HG03521 (cell line): ENCODE data around the gene TEX264.

Experiments used
- ATAC-seq: cut with Tn5 transposase; IDR thresholded peaks from one replicate; pipeline ENCODE4 v1.9.1; 2021; ENCODE audit warnings: mild to moderate bottlenecking, moderate library complexity; ENCODE audit not compliant: unreplicated experiment

TEX264 gene

GRCh38 chr3:51691949-51692348, 20.9 kb downstream of the TEX264 start:
- ATAC-seq, result no peak

- ATAC-seq, result no peak
Measured at GRCh38 chr3:51692980-51693395, 21.9 kb downstream of the TEX264 start.

GRCh38 chr3:51696954-51697353, 25.9 kb downstream of the TEX264 start:
- ATAC-seq, result no peak

GRCh38 chr3:51698209-51698608, 27.2 kb downstream of the TEX264 start:
- ATAC-seq, result no peak

GRCh38 chr3:51700403-51700802, 29.4 kb downstream of the TEX264 start:
- no peak for ATAC-seq

GRCh38 chr3:51702156-51702555, 31.1 kb downstream of the TEX264 start:
- ATAC-seq, result no peak

GRCh38 chr3:51703068-51703760, 32.2 kb downstream of the TEX264 start:
- ATAC-seq, result no peak

GRCh38 chr3:51703761-51704510, 32.9 kb downstream of the TEX264 start:
- no peak for ATAC-seq

GRCh38 chr3:51704511-51704950, 33.5 kb downstream of the TEX264 start:
- no peak for ATAC-seq

GRCh38 chr3:51705276-51706020, 34.4 kb downstream of the TEX264 start:
- no peak for ATAC-seq

- no peak for ATAC-seq
Measured at GRCh38 chr3:51706021-51706485, 35.0 kb downstream of the TEX264 start.

GRCh38 chr3:51706788-51707731, 36.0 kb downstream of the TEX264 start, which contains the start of gene GRM2:
GRM2 (plus strand) TSS chr3:51707068; CDS start chr3:51708984, 1,916 bp downstream.
- ATAC-seq, result no peak

- no peak for ATAC-seq
Measured at GRCh38 chr3:51708216-51708845, 37.3 kb downstream of the TEX264 start.

GRCh38 chr3:51709004-51709420, 38.0 kb downstream of the TEX264 start:
- no peak for ATAC-seq

- ATAC-seq, result no peak
Measured at GRCh38 chr3:51709675-51710074, 38.6 kb downstream of the TEX264 start.

GRCh38 chr3:51710631-51711351, 39.7 kb downstream of the TEX264 start:
- no peak for ATAC-seq

GRCh38 chr3:51711352-51712037, 40.4 kb downstream of the TEX264 start:
- no peak for ATAC-seq

- ATAC-seq, result no peak
Measured at GRCh38 chr3:51712038-51712420, 41.0 kb downstream of the TEX264 start.

- no peak for ATAC-seq
Measured at GRCh38 chr3:51712511-51712931, 41.5 kb downstream of the TEX264 start.
